GM19452 (cell line): Measurements from ENCODE around the gene HLA-DPB1.

ENCODE experiments used
- ATAC-seq: cut with Tn5 transposase; IDR thresholded peaks from one replicate; pipeline ENCODE4 v1.9.1; 2021; ENCODE audit not compliant: unreplicated experiment

The HLA-DPB1 gene

GRCh38 chr6:33128318-33128717, 52.5 kb downstream of the HLA-DPB1 start:
- no peak for ATAC-seq

GRCh38 chr6:33132081-33132524, 56.3 kb downstream of the HLA-DPB1 start:
- ATAC-seq: no peak

GRCh38 chr6:33136310-33136900, 60.6 kb downstream of the HLA-DPB1 start:
- no peak for ATAC-seq
